Measurements from ENCODE around the gene GALNT3. TPM values are rescaled to one million over a fixed set of nuclear protein-coding genes. Genes with fewer than 3 reads are reported as not detected.

Gene GALNT3
- total RNA-seq, 2 donors from 2014 or later: 5.0 to 5.3 TPM

DNA sequence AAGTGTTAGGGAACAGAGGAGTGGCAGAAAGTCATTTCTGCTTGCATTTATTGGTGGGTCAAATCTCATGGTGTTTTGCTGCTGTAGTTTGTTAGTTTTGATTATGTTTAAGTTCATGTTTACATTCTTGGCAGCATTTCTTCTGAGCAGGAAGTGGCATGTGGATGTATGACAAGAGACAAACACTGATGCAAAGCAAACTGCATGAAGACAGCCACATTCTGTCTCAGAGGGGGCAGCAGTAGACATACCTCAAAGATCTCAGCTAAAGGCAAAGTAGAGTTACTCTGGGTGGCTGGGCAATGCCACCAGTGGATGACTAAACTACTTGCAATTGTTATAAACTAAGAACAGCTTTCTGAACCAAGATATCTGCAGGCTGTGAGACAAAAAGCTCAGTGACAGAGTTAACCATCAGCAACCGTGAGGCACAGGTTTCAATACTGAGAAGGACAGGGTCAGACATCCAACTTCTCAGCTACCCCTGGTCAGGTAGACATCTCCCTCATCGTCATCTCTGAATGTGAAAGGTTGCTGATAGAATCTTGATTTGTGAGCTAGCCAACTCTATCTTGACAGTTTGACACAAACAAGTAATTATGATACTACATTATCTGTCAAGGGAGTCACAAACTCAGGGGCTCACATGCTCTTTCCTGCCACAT is 16.4 kb downstream of the GALNT3 start:
- Mint-ChIP-seq H3K9me3 (peaks cover 5 to 7% of the 10 kb centered on the region in 2 donors), H3K27ac (no peak overlapping the region), H3K36me3 (peaks cover 10 to 20% of the 10 kb centered on the region in 2 donors)
- ATAC-seq: no peak
- DNase-seq (ENCODE audit: low spot score in 2 of 2): no peak

DNA sequence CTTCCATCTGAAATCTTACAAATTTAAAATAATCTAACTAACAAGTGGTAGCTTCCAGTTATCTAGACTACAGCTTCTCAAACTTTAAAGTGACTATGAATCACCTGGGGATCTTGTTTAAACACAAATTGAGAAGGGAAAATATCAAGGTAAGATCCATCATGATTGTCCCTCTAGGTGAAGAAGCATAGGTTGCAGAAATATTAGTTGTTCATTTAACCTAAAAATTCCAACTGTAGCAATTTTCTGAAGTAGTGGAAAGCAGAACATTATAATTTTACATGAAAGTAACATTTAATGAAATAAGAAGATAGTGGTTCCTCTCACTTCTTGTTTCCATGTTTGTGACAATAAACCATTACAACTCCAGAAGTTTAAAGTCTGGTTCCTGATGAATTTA is 17.3 kb downstream of the GALNT3 start:
- no peak for ATAC-seq
- peaks cover 10 to 21% of the 10 kb centered on the region in 2 donors for H3K36me3 Mint-ChIP-seq
- no peak for DNase-seq (ENCODE audit: low spot score in 2 of 2)
- H3K27ac Mint-ChIP-seq: no peak overlapping the region
- H3K9me3 Mint-ChIP-seq: peaks cover 5 to 7% of the 10 kb centered on the region in 2 donors

DNA sequence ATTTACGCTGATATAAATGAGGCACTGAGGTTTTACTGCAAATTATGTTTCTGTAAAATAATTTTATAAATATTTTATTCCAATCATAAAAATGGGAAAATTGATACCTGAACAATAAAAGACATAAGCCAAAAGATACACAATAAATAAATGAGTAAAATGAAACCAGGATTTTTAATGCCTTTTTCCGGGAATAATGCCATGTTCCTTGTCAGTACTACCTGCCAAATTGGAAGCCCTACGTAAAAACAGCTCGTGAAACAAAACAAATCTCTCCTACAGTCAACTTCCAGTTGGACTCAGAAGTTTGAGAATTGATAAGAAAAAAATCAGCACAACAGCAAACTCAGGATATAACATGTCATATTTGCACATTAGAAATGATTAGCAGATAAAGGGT is 18.0 kb downstream of the GALNT3 start:
- Mint-ChIP-seq H3K27ac (no peak overlapping the region), H3K36me3 (peaks cover 10 to 21% of the 10 kb centered on the region in 2 donors)

DNA sequence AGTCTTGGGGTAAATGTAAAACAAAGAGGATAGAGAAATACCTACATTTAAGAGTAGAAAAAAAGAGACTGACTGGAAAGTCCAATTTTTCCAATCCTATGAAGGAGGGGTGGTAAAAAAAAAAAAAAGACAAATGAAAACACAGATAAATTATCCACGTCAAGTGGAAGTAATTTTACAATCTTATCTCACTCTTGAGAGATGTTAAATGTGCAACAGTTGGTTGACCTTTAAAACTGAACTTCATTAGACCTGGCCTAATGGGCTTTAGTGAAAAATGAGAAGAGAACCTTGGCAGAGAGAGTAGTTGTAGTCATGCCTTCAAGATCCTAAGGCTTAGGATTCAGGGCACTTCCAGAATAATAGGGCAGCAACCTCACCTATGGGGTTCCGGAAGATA is 20.4 kb downstream of the GALNT3 start:
- ATAC-seq (no peak), DNase-seq (ENCODE audit: low spot score in 2 of 2) (no peak)
- Mint-ChIP-seq H3K36me3 (peaks cover 0 to 10% of the 10 kb centered on the region in 2 donors), H3K9me3 (no peaks in the 10 kb centered on the region), H3K27ac (no peak overlapping the region)

More for the DNA sequence above, 18.0 kb downstream of the GALNT3 start:
- H3K9me3 Mint-ChIP-seq: peaks cover 5 to 7% of the 10 kb centered on the region in 2 donors
- ATAC-seq: no peak
- DNase-seq (ENCODE audit: low spot score in 2 of 2): no peak

DNA sequence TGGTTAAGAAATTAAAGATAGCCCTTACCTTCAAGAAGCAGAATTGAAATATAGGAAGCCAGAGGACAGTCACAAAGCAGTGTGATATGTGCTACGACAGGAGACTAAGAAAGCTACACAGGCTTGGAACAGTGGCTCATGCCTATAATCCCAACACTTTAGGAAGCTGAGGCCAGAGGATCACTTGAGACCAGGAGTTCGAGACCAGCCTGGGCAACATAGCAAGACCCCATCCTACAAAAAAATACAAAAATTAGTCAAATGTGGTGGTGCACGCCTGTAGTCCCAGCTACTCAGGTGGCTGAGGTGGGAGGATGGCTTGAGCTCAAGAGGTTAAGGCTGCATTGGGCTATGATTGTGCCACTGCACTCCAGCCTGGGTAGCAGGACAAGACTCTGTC is 21.9 kb downstream of the GALNT3 start:
- no peak for DNase-seq (ENCODE audit: low spot score in 2 of 2)
- no peak for ATAC-seq
- H3K9me3 Mint-ChIP-seq: no peaks in the 10 kb centered on the region
- peaks cover 0 to 10% of the 10 kb centered on the region in 2 donors for H3K36me3 Mint-ChIP-seq
- H3K27ac Mint-ChIP-seq: no peak overlapping the region

DNA sequence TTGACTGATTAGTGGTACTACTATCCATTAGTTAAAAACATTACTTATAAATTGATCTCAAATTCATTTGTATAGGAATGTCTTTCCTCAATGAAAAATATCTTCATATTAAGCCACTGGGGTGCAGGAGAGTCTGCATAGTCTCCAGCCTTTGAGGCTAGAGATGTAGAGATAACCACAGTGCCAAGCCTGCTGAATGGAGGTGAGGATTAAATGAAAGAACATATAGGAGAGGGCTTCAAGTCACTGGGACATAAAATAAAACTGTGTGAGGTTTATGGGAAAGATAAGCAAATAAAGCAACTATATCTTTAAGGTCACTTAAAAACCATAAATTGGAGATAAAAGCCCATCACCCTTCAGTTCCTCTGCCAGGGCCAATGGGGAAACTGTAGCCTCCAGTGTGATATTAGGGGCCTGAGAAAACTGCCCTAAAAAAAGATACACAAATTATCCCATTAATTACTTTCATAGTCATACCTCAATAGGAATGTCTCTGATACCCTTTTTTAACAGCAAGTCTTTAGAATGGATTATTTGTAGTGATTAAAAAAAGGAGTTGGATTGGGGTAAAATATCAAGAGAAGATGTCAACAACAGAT is 27.6 kb downstream of the GALNT3 start:
- no peak for ATAC-seq
- Mint-ChIP-seq H3K36me3 (no peaks in the 10 kb centered on the region), H3K9me3 (no peaks in the 10 kb centered on the region), H3K27ac (no peak overlapping the region)
- no peak for DNase-seq (ENCODE audit: low spot score in 2 of 2)

DNA sequence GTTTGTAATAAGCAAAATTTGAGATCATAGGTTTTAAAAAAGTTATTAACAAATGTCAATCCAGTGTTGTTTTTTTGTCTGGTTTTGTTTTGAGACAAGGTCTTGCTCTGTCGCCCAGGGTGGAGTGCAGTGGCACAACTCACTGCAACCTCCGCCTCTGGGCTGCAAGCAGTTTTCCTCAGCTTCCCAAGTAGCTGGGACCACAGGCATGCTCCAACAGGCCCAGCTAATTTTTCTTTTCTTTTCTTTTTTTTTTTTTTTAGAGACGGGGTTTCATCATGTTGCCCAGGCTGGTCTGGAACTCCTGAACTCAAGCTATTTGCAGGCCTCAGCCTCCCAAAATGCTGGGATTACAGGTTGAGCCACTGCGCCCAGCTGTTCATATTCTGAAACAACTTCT is 31.3 kb downstream of the GALNT3 start:
- Mint-ChIP-seq H3K36me3 (no peaks in the 10 kb centered on the region), H3K9me3 (no peaks in the 10 kb centered on the region), H3K27ac (no peak overlapping the region)
- DNase-seq (ENCODE audit: low spot score in 2 of 2) (no peak), ATAC-seq (no peak)

DNA sequence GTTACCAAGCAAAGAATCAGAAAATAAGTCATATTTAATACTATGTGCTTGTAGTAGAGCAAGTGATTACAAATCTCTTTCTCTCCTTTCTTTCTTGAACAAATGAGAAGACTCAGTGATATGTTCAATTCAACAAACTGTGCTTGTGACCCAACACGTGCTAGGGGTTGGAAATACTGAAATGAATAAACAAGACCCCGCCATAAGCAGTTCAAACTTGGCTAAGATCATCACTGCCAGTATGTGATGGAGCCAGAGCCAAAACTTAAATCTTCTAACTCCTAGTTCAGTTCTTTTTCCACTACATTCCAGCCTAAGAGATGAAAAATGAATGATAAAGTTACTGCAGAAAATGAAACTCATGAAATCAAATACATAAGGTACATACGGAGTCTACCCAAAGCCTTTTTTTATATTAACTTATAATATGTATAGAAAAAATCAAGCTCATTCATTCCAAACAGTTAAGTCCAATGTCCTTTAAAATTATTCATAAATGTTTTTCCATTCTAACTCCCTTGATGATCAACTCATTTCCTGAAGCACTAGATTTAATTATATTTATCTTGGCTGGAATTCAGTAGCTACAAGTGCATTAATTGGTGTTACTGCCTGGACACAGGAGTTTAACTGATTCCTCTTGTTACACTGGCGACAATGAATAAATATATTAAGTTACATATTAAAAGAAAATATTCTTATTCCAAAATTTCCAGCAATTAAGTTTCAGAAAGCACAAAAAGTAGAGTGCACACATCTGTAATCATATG is 36.0 kb downstream of the GALNT3 start:
- Mint-ChIP-seq H3K36me3 (no peaks in the 10 kb centered on the region), H3K27ac (no peak overlapping the region), H3K9me3 (no peaks in the 10 kb centered on the region)

DNA sequence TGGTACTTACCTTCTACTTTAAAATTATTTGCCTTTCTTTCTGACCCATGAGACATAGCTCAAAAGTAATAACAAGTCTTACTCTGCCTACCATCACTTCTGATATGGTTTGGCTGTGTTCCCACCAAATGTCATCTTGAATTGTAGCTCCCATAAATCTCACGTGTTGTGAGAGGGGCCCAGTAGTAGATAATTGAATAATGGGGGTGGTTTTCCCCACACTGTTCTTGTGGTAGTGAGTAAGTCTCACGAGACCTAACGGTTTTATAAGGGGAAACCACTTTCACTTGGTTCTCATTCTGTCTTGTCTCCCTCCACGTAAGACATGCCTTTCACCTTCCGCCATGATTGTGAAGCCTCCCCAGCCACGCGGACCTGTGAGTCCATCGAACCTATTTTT is 47.5 kb downstream of the GALNT3 start:
- Mint-ChIP-seq H3K27ac (no peak overlapping the region), H3K9me3 (no peaks in the 10 kb centered on the region), H3K36me3 (no peaks in the 10 kb centered on the region)
- DNase-seq (ENCODE audit: low spot score in 2 of 2) (no peak), ATAC-seq (no peak)

More for the DNA sequence above, 36.0 kb downstream of the GALNT3 start:
- DNase-seq (ENCODE audit: low spot score in 2 of 2) (no peak), ATAC-seq (no peak)

DNA sequence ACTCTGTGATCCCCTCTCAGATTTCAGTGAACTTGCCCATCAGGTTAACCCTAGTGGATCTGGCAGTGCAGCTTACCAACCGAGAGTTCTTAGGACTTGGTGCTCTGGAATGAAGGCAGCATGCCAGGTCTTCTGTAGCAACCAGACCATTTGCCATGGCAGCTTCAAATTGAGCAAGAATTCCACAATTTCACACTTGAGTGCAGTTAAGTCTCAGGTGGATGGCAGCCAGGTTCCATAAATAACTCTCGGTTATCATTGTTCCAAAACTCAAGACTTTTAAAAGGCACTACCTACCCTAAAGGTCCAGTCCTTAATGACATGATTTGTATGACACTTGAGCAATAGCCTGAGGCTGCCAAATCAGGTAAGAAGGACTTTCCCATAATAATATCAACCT is 48.1 kb downstream of the GALNT3 start:
- no peaks in the 10 kb centered on the region for H3K9me3 Mint-ChIP-seq
- H3K36me3 Mint-ChIP-seq: no peaks in the 10 kb centered on the region
- no peak for DNase-seq (ENCODE audit: low spot score in 2 of 2)
- H3K27ac Mint-ChIP-seq: no peak overlapping the region
- ATAC-seq: no peak

DNA sequence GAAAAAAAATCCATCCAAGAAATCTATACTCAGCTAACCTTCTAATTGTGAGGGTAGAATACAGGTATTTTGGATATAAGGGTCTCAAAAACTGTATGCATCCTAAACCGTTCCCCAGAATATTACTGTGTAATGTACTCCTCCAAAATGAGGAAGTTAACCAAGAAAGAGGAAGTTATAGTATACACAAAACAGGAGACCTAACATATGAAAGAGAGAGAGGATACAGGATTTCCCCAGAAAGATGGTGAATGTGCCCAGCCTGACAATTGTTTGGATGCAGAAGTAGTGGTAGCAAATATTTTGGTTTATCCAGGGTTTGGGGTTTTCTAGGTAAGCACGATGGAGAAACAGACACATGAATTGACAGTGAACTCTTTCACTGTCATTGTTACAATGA is 50.6 kb downstream of the GALNT3 start:
- Mint-ChIP-seq H3K27ac (no peak overlapping the region), H3K36me3 (no peaks in the 10 kb centered on the region), H3K9me3 (no peaks in the 10 kb centered on the region)
- ATAC-seq: no peak
- DNase-seq (ENCODE audit: low spot score in 2 of 2): no peak

DNA sequence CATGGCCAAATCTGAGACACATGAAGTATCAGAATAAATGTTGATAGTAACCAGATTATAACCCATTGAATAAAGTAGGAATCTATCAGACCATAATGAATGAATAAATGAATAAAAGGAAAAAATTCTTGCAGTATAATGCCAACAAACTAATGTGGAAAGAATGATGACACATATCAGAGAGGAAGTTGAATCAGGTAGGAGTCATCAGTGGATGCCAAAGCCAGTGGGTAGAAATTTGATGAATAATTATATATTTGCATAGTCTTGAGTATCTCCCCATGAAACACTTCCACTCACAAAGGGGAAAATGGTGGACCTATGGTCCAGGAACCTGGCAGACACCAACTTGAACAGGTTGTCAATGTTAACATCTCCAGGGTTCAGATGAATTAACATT is 68.6 kb downstream of the GALNT3 start:
- Mint-ChIP-seq H3K36me3 (no peaks in the 10 kb centered on the region), H3K27ac (no peak overlapping the region), H3K9me3 (peaks cover 3 to 8% of the 10 kb centered on the region in 2 donors)
- DNase-seq (ENCODE audit: low spot score in 2 of 2): no peak
- ATAC-seq: peak in 1 of 2 donors; percentile 47

DNA sequence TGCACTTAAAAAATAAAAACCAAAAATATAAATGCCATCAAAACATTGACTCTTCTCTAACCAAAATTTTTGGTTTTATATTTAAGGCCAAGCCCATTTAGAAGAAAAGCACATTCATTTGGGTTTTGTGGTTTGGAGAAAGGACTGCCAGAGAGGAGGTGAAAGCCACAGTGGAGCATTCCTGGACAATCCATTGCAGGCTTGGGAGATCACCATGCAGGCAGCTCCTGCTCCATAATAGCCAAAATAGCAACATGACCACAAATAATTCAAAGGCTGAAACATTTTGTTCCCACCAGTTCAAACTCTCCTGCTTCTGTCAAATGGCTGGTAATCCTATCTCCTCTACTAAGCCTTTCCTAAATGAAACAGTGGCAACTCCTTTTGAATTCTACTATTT is 73.5 kb downstream of the GALNT3 start:
- Mint-ChIP-seq H3K27ac (no peak overlapping the region), H3K9me3 (peaks cover 0 to 4% of the 10 kb centered on the region in 2 donors), H3K36me3 (no peaks in the 10 kb centered on the region)
- no peak for ATAC-seq
- no peak for DNase-seq (ENCODE audit: low spot score in 2 of 2)

DNA sequence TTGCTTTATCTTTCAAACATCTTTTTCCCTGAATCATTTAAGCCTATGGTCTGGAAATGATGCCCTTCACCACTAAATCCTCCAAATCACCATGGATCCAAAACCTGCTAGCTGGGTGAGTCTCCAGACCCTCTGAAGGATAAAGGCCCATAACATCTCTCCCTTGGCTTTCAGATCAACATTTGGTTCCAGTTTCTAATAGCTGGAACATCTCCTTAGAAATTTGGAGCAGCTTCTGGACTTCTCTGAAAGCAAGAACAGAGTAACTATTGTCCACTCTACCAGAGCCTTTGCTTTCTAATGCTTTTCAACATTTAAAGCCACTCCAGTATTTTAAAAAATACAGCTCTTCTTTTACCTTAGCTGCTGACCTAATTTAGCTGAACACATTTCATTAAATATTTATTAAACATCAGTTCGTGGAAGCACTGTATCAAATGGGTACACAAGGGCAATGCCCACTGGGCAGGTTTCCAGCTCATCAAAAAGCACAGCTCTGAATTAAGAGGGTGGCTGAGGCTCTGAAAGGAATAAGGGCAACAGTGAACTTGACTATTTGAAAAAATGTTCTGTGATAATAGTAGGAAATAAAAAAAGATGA is 75.3 kb downstream of the GALNT3 start:
- H3K27ac Mint-ChIP-seq: no peak overlapping the region
- ATAC-seq: no peak
- H3K9me3 Mint-ChIP-seq: no peaks in the 10 kb centered on the region
- DNase-seq (ENCODE audit: low spot score in 2 of 2): no peak
- no peaks in the 10 kb centered on the region for H3K36me3 Mint-ChIP-seq

DNA sequence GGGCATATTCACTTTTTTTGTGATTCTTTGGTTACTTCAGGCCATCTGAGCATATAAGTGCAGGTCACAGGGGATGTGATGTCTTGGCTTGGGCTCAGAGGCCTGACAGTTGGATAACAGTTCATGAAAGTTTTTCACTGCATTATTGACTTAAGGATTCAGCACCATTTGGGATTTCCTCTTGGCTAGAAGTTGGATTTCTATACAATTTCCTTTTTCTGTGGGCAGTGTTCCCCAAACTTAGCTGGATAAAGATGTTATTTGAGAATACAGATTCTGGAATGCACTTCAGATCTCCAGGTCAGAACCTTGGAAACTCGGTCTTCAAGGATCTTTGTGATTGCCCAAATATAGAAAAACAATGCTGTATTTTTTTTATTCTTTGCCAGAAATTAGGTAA is 78.0 kb downstream of the GALNT3 start:
- no peaks in the 10 kb centered on the region for H3K9me3 Mint-ChIP-seq
- ATAC-seq (no peak), DNase-seq (ENCODE audit: low spot score in 2 of 2) (no peak)
- H3K36me3 Mint-ChIP-seq: no peaks in the 10 kb centered on the region
- no peak overlapping the region for H3K27ac Mint-ChIP-seq

DNA sequence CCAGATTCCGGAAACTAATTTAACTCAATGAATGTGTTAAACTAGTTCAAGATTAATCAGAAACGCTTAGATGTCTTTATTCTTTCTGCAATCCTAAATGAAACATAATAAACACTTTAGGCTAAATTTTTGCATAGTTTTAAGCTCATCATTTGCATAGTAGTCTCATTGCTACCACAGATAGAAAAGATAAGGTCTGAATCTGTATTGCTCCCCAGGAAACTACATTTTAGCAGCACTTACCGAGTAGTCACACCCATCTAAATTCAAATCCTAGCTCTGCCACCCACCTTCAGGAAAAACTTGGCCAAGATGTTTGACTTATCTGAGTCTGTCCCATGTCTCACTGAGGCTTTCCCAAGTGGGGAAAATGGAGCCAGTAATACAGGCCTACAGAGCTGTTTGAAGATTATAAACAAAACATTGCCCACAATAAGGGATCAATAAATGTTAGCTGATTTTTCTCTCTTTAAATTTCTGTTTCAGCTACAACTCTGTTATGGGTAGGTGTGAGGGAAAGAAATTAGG is 87.0 kb downstream of the GALNT3 start:
- ATAC-seq (no peak), DNase-seq (ENCODE audit: low spot score in 2 of 2) (no peak)
- Mint-ChIP-seq H3K36me3 (no peaks in the 10 kb centered on the region), H3K27ac (no peak overlapping the region), H3K9me3 (no peaks in the 10 kb centered on the region)

DNA sequence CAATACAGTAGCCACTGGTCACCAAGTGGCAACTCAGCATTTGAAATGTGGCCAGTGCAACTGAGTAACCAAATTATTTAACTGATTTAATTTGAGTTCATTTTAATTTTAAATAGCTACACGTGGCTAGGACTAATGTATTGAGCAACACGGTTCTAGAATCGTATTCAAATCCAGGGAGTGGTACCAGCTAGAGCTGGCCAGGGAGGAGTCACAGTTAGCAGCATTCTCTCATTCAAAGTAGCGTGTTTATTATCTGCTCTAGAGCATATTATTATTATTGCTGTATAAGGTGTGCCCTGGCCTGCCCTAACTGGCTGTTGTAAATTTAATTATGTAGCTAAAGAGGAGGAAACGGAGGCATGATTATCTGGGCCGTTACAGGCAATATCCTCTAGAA is 92.9 kb downstream of the GALNT3 start:
- no peak overlapping the region for H3K27ac Mint-ChIP-seq
- no peaks in the 10 kb centered on the region for H3K36me3 Mint-ChIP-seq
- no peaks in the 10 kb centered on the region for H3K9me3 Mint-ChIP-seq
- DNase-seq (ENCODE audit: low spot score in 2 of 2) (no peak), ATAC-seq (no peak)
